GM12878 (cell line): ENCODE data around the gene KCNN3. TPM values are rescaled to one million over a fixed set of nuclear protein-coding genes. Genes with fewer than 3 reads are reported as not detected.

ENCODE experiments used
- ATAC-seq: fragments of 200-7000 bp; cut with Tn5 transposase; 3 replicates; pipeline ENCODE4 v1.9.1; 2020; ENCODE audit warnings: mild to moderate bottlenecking, moderate library complexity
- BruUV-seq: library from RNA; stranded (reverse); fragments of 400-500 nt; replicated peaks from 2 replicates; lab custom pipeline; 2021; lab: Mats Ljungman, UMichigan
- CTCF ChIA-PET: fragments of 300-600 bp; sonication (Branson Sonifier 250); formaldehyde crosslinking; extraction: SDS; loops from one replicate; lab custom pipeline; 2021; ENCODE audit warnings: inconsistent platforms; lab: Yijun Ruan, JAX
- POLR2A ChIA-PET: fragments of 350-600 bp; formaldehyde crosslinking; extraction: SDS; loops from one replicate; lab custom pipeline; 2021; ENCODE audit warnings: inconsistent platforms; lab: Charles Lee
- RAD21 ChIA-PET: fragments of 300-600 bp; sonication (Branson Sonifier 250); formaldehyde crosslinking; loops from one replicate; lab custom pipeline; 2023; ENCODE audit warnings: antibody characterized with exemption; ENCODE audit not compliant: unreplicated experiment; lab: Charles Lee
- SMC1A ChIA-PET: fragments of 300-600 bp; sonication (Branson Sonifier 250); formaldehyde crosslinking; loops from one replicate; lab custom pipeline; 2023; ENCODE audit not compliant: unreplicated experiment, uncharacterized antibody; lab: Charles Lee
- DNase-seq: peaks from one replicate; pipeline ENCODE4 v3.0.0-alpha.2; 2011; ENCODE audit warnings: low read depth, low spot score
- FAIRE-seq: peaks from 3 replicates; lab custom pipeline; 2011; peaks lifted over from hg19 to GRCh38; lab: Jason Lieb, UNC
- H2AFZ ChIP-seq: 2 replicates; pipeline ENCODE4 v1.6.0; 2011; ENCODE audit warnings: low read depth, low read length, control low read depth; ENCODE audit not compliant: control insufficient read depth
- H3K27ac ChIP-seq: 2 replicates; pipeline ENCODE4 v1.5.1; 2011; ENCODE audit warnings: control low read depth; ENCODE audit not compliant: control insufficient read depth, insufficient read depth
- H3K27me3 ChIP-seq, 2 experiments: replicated peaks in 1 of 2; 2 replicates each; pipeline versions ENCODE4 v1.6.0 to v1.6.1; 2011; ENCODE audit warnings: low read length in 1 of 2; ENCODE audit not compliant: control insufficient read depth in 2 of 2, insufficient read depth in 2 of 2
- H3K36me3 ChIP-seq, 2 experiments: 2 replicates each; pipeline ENCODE4 v1.5.1; 2011; ENCODE audit warnings: low read length in 1 of 2; ENCODE audit not compliant: control insufficient read depth in 2 of 2, insufficient read depth in 2 of 2
- H3K4me1 ChIP-seq: 2 replicates; pipeline ENCODE4 v1.6.1; 2011; ENCODE audit warnings: mild to moderate bottlenecking, low read length, moderate library complexity, mixed read lengths; ENCODE audit not compliant: control insufficient read depth, insufficient read depth
- H3K4me2 ChIP-seq: 2 replicates; pipeline ENCODE4 v1.6.0; 2011; ENCODE audit warnings: control low read depth; ENCODE audit not compliant: control insufficient read depth, insufficient read depth
- H3K4me3 ChIP-seq: fragments of 200-600 bp; sonication (generic); 2 replicates; pipeline ENCODE4 v1.5.1; 2016
- H3K79me2 ChIP-seq: 2 replicates; pipeline ENCODE4 v1.6.0; 2011; ENCODE audit warnings: low read length; ENCODE audit not compliant: control insufficient read depth, insufficient read depth
- H3K9ac ChIP-seq: 2 replicates; pipeline ENCODE4 v1.8.0; 2011; ENCODE audit warnings: low read length, control low read depth, mixed read lengths; ENCODE audit not compliant: control insufficient read depth, insufficient read depth
- H3K9me3 ChIP-seq: replicated peaks from 3 replicates; pipeline ENCODE4 v1.5.1; 2011; ENCODE audit warnings: mild to moderate bottlenecking, low read length; ENCODE audit not compliant: control insufficient read depth, insufficient read depth
- H4K20me1 ChIP-seq: 2 replicates; pipeline ENCODE4 v1.6.0; 2011; ENCODE audit not compliant: control insufficient read depth, insufficient read depth
- ATF7 ChIP-seq: fragments of 450-650 bp; IDR thresholded peaks from 2 replicates; pipeline ENCODE4 v1.6.1; 2016; ENCODE audit warnings: low read depth, mild to moderate bottlenecking
- BACH1 ChIP-seq: fragments of 450-650 bp; IDR thresholded peaks from 2 replicates; pipeline ENCODE4 v1.6.1; 2017; ENCODE audit warnings: mild to moderate bottlenecking, borderline replicate concordance
- CBX3 ChIP-seq: fragments of 200-600 bp; sonication (generic); IDR thresholded peaks from 2 replicates; pipeline ENCODE4 v1.6.1; 2016; ENCODE audit warnings: low read depth, borderline replicate concordance
- HDAC6 ChIP-seq: fragments of 200-600 bp; sonication (generic); IDR thresholded peaks from one replicate; pipeline ENCODE4 v1.8.0; 2017; ENCODE audit warnings: antibody characterized with exemption; ENCODE audit not compliant: unreplicated experiment
- IKZF2 ChIP-seq, 2 experiments: fragments of 450-650 bp; IDR thresholded peaks; 2 replicates each; pipeline ENCODE4 v1.6.1; 2017; ENCODE audit warnings: mild to moderate bottlenecking in 2 of 2, moderate library complexity in 2 of 2
- LARP7 ChIP-seq: fragments of 450-650 bp; IDR thresholded peaks from 2 replicates; pipeline ENCODE4 v1.6.1; 2017; ENCODE audit warnings: mild to moderate bottlenecking
- NFIC ChIP-seq: IDR thresholded peaks from 2 replicates; pipeline ENCODE4 v1.6.1; 2012; ENCODE audit warnings: low read depth, mild to moderate bottlenecking, inconsistent platforms, low read length, moderate library complexity
- NR2C2 ChIP-seq: IDR thresholded peaks from 2 replicates; pipeline ENCODE4 v1.6.1; 2011; ENCODE audit warnings: borderline replicate concordance, low read depth; ENCODE audit not compliant: control insufficient read depth, insufficient read length
- PML ChIP-seq: IDR thresholded peaks from 2 replicates; pipeline ENCODE4 v1.6.1; 2012; ENCODE audit warnings: low read length, inconsistent platforms
- STAT3 ChIP-seq: IDR thresholded peaks from 2 replicates; pipeline ENCODE4 v1.6.1; 2011; ENCODE audit warnings: low read depth, low read length, improper control_type of control experiment
- TCF12 ChIP-seq: IDR thresholded peaks from 2 replicates; pipeline ENCODE4 v1.6.1; 2011; ENCODE audit warnings: low read depth, mild to moderate bottlenecking, low read length
- WGBS: methylation state at CpG from one replicate; pipeline ENCODE4 v1.1.6; 2016; ENCODE audit warnings: low lambda C conversion rate; ENCODE audit not compliant: insufficient replicate concordance, insufficient coverage; ENCODE audit errors: missing lambda C conversion rate; 5-methylcytosine and 5-hydroxymethylcytosine counted together
- in situ Hi-C: fragments of 300-500 bp; cut with MboI; formaldehyde crosslinking; loops from 9 replicates; pipeline ENCODE4 v1.14.3; 2018; ENCODE audit warnings: mixed read lengths
- intact Hi-C: fragments of 100-400 bp; cut with micrococcal nuclease; formaldehyde crosslinking; loops from one replicate; pipeline ENCODE4 v1.14.2; 2022; ENCODE audit not compliant: unreplicated experiment
- polyA plus RNA-seq, 11 experiments: library from polyadenylated mRNA; depleted of rRNA in 4 of 11; unstranded in 6 of 11; stranded (reverse) in 5 of 11; fragments of >200 nt; fragmentation: Nextera tagmentation in 4 of 11; fragmentation: Illumina TruSeq in 1 of 11; extraction: Ambion mirVana in 4 of 11; extraction: Trizol in 1 of 11; gene quantifications; 1 replicate in 1 of 11; 2 replicates in 10 of 11; pipeline versions ENCODE4 v1.2.1 to v1.2.3, GENCODE V29; 2011 to 2016; ENCODE audit warnings: inconsistent platforms in 2 of 11, missing spikeins in 2 of 11, low read depth in 1 of 11
- total RNA-seq, 4 experiments: library from RNA; depleted of rRNA in 3 of 4; stranded (reverse); fragments of >200 nt in 3 of 4; fragmentation: Illumina TruSeq in 1 of 4; extraction: Trizol in 1 of 4; gene quantifications; 2 replicates each; pipeline versions ENCODE4 v1.2.1 to v1.2.3, GENCODE V29; 2013 to 2021
- TF ChIP-seq, protein P1 (sequence below): fragments of 450-650 bp; IDR thresholded peaks from 2 replicates; pipeline ENCODE4 v1.6.1; 2016; ENCODE audit warnings: mild to moderate bottlenecking, moderate library complexity, borderline replicate concordance
- TF ChIP-seq, protein P2 (sequence below): fragments of 450-650 bp; IDR thresholded peaks from 2 replicates; pipeline ENCODE4 v1.6.1; 2017; ENCODE audit warnings: mild to moderate bottlenecking, low read depth, inconsistent platforms; ENCODE audit not compliant: poor library complexity, severe bottlenecking
- TF ChIP-seq, protein P3 (sequence below): fragments of 450-650 bp; IDR thresholded peaks from 2 replicates; pipeline ENCODE4 v1.6.1; 2017; ENCODE audit warnings: mild to moderate bottlenecking, moderate library complexity

Gene KCNN3
- total and polyA plus RNA-seq, 10 of the 15 experiments (the other 5 are each of a cell fraction or from before 2014, with no cell fraction given), result 3.5 to 26.4 (median 14.9) TPM

DNA sequence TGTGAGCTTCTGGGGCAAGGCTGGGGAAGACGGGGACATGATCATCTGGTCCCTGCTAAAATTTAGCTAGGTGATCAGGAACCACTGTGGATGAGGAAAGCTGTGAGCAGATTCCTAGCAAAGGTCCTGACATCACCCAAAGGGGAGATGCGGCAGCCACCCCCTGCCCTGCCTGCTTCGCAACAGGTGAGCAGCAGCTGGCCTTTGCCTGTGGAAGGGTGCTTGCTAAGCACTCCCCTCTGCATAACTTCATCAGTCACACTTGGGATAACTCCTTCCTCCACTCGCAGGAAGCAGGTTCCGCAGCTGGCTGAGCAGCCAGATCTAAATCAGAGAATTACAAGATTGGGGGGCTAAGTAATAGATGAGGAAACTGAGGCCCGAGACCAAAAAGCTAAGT, 51.2 kb downstream of the KCNN3 start:
- H3K9ac ChIP-seq, result no peak overlapping the region
- H3K4me2 ChIP-seq, result no peak overlapping the region
- ChIA-PET POLR2A (interaction anchor here (0.9 to 2.5 kb wide), 3 partner anchors 10 to 51 kb away, joined by 3 to 9 read pairs (median 4); partner anchors contain the start of gene KCNN3), SMC1A (interaction anchor here (0.7 to 3.6 kb wide), 9 partner anchors 11 to 149 kb away, joined by 3 to 36 read pairs (median 6); no protein-coding TSS in a partner anchor), CTCF (interaction anchor here (0.9 to 2.2 kb wide), 13 partner anchors 9 to 232 kb away, joined by 3 to 13 read pairs (median 6); partner anchors contain the start of genes ADAM15 and PMVK), RAD21 (interaction anchor here (1.3 to 1.9 kb wide), 5 partner anchors 28 to 121 kb away, joined by 3 to 9 read pairs (median 4); no protein-coding TSS in a partner anchor)
- H3K27me3 ChIP-seq, result no peaks in the 10 kb centered on the region
- intact Hi-C loops, result no loop called here
- H4K20me1 ChIP-seq, result no peaks in the 10 kb centered on the region; the same call in 1 of the 2 replicates
- DNase-seq (no peak), ATAC-seq (no peak), FAIRE-seq (no peak)
- H3K4me3 ChIP-seq, result no peak overlapping the region
- H3K36me3 ChIP-seq, result peaks cover 13 to 27% of the 10 kb centered on the region in 2 experiments; a peak in 3 of 4 replicates
- 90% methylated on average over 6 of the region's 6 CpGs for WGBS
- in situ Hi-C loops, result no loop called here
- no peak for TF ChIP-seq NFIC
- TF ChIP-seq, protein P1, sequence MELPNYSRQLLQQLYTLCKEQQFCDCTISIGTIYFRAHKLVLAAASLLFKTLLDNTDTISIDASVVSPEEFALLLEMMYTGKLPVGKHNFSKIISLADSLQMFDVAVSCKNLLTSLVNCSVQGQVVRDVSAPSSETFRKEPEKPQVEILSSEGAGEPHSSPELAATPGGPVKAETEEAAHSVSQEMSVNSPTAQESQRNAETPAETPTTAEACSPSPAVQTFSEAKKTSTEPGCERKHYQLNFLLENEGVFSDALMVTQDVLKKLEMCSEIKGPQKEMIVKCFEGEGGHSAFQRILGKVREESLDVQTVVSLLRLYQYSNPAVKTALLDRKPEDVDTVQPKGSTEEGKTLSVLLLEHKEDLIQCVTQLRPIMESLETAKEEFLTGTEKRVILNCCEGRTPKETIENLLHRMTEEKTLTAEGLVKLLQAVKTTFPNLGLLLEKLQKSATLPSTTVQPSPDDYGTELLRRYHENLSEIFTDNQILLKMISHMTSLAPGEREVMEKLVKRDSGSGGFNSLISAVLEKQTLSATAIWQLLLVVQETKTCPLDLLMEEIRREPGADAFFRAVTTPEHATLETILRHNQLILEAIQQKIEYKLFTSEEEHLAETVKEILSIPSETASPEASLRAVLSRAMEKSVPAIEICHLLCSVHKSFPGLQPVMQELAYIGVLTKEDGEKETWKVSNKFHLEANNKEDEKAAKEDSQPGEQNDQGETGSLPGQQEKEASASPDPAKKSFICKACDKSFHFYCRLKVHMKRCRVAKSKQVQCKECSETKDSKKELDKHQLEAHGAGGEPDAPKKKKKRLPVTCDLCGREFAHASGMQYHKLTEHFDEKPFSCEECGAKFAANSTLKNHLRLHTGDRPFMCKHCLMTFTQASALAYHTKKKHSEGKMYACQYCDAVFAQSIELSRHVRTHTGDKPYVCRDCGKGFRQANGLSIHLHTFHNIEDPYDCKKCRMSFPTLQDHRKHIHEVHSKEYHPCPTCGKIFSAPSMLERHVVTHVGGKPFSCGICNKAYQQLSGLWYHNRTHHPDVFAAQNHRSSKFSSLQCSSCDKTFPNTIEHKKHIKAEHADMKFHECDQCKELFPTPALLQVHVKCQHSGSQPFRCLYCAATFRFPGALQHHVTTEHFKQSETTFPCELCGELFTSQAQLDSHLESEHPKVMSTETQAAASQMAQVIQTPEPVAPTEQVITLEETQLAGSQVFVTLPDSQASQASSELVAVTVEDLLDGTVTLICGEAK, result no peak
- no peak for TF ChIP-seq CBX3
- TF ChIP-seq, protein P2, sequence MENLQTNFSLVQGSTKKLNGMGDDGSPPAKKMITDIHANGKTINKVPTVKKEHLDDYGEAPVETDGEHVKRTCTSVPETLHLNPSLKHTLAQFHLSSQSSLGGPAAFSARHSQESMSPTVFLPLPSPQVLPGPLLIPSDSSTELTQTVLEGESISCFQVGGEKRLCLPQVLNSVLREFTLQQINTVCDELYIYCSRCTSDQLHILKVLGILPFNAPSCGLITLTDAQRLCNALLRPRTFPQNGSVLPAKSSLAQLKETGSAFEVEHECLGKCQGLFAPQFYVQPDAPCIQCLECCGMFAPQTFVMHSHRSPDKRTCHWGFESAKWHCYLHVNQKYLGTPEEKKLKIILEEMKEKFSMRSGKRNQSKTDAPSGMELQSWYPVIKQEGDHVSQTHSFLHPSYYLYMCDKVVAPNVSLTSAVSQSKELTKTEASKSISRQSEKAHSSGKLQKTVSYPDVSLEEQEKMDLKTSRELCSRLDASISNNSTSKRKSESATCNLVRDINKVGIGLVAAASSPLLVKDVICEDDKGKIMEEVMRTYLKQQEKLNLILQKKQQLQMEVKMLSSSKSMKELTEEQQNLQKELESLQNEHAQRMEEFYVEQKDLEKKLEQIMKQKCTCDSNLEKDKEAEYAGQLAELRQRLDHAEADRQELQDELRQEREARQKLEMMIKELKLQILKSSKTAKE, result no peak
- TF ChIP-seq PML, result no peak
- TF ChIP-seq NR2C2, result no peak
- TF ChIP-seq STAT3, result no peak
- TF ChIP-seq BACH1, result no peak
- no peak for TF ChIP-seq IKZF2 (IDR thresholded peaks at IDR 0.05)
- TF ChIP-seq HDAC6, result no peak
- no peak for TF ChIP-seq LARP7
- TF ChIP-seq ATF7, result no peak
- no peak for TF ChIP-seq TCF12
- TF ChIP-seq, protein P3, sequence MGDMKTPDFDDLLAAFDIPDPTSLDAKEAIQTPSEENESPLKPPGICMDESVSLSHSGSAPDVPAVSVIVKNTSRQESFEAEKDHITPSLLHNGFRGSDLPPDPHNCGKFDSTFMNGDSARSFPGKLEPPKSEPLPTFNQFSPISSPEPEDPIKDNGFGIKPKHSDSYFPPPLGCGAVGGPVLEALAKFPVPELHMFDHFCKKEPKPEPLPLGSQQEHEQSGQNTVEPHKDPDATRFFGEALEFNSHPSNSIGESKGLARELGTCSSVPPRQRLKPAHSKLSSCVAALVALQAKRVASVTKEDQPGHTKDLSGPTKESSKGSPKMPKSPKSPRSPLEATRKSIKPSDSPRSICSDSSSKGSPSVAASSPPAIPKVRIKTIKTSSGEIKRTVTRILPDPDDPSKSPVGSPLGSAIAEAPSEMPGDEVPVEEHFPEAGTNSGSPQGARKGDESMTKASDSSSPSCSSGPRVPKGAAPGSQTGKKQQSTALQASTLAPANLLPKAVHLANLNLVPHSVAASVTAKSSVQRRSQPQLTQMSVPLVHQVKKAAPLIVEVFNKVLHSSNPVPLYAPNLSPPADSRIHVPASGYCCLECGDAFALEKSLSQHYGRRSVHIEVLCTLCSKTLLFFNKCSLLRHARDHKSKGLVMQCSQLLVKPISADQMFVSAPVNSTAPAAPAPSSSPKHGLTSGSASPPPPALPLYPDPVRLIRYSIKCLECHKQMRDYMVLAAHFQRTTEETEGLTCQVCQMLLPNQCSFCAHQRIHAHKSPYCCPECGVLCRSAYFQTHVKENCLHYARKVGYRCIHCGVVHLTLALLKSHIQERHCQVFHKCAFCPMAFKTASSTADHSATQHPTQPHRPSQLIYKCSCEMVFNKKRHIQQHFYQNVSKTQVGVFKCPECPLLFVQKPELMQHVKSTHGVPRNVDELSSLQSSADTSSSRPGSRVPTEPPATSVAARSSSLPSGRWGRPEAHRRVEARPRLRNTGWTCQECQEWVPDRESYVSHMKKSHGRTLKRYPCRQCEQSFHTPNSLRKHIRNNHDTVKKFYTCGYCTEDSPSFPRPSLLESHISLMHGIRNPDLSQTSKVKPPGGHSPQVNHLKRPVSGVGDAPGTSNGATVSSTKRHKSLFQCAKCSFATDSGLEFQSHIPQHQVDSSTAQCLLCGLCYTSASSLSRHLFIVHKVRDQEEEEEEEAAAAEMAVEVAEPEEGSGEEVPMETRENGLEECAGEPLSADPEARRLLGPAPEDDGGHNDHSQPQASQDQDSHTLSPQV, result no peak
- H3K79me2 ChIP-seq, result no peaks in the 10 kb centered on the region
- H3K27ac ChIP-seq, result no peak overlapping the region
- no TSS peak for BruUV-seq
- no peaks in the 10 kb centered on the region for H3K9me3 ChIP-seq
- no peak overlapping the region for H2AFZ ChIP-seq
- peaks cover 26% of the 10 kb centered on the region for H3K4me1 ChIP-seq
